WERI-Rb-1 (cell line): ENCODE data around the gene ZNF735.
"Not testable (repeated sequence)": the region's sequence is repeated elsewhere in the genome, so short reads cannot be mapped to it uniquely, and the experiment has no call there.

Source experiments
- DNase-seq: peaks from one replicate; pipeline ENCODE4 v3.0.0-alpha.2; 2020
- H3K27ac ChIP-seq: fragments of 250-450 bp; sonication (Bioruptor Pico); 2 replicates; pipeline ENCODE4 v1.5.1; 2020; ENCODE audit warnings: mild to moderate bottlenecking, moderate library complexity
- H3K27me3 ChIP-seq: fragments of 250-450 bp; sonication (Bioruptor Pico); 2 replicates; pipeline ENCODE4 v1.5.1; 2021; ENCODE audit warnings: mild to moderate bottlenecking, low read depth, moderate library complexity; ENCODE audit not compliant: insufficient read depth, severe bottlenecking
- H3K36me3 ChIP-seq: fragments of 250-450 bp; sonication (Bioruptor Pico); 2 replicates; pipeline ENCODE4 v1.5.1; 2020; ENCODE audit warnings: mild to moderate bottlenecking, moderate library complexity
- H3K4me3 ChIP-seq: 2 replicates; pipeline ENCODE4 v1.5.1; 2011; ENCODE audit warnings: low read depth, mild to moderate bottlenecking, control low read depth, low read length
- H3K9me3 ChIP-seq: fragments of 250-450 bp; sonication (Bioruptor Pico); 2 replicates; pipeline ENCODE4 v1.5.1; 2021; ENCODE audit warnings: mild to moderate bottlenecking, moderate library complexity; ENCODE audit not compliant: severe bottlenecking
- TF ChIP-seq, protein P1 (sequence below): IDR thresholded peaks from 2 replicates; pipeline ENCODE4 v1.5.1; 2011; ENCODE audit warnings: low read depth, mild to moderate bottlenecking, control low read depth, inconsistent platforms, low read length

Gene ZNF735

DNA sequence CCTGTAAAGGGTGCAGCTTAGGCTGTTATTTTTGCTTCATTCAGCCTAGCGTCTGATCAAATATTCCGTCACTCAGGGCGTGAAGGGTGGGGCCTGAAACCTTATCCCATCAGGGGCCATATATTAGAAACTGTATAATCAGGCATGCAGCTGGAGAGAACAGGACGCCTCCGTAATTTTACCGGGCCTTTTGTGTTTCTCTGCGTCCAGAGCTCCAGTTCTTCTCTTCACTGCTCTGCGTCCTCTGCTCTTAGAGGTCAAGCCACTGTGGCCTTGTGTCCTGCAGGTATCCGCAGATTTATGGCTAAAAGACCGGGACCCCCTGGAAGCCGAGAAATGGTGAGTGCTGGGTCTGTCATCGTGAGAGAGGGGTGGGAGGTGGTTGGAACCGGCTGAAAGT lies at the start of gene ZNF735:
Gene ZNF735 (plus strand): TSS at position 301 of the 400 bp plus-strand sequence. CDS start 0 bp downstream, at position 301.
- H3K27me3 ChIP-seq, result no peaks in the 10 kb centered on the region
- TF ChIP-seq, protein P1, sequence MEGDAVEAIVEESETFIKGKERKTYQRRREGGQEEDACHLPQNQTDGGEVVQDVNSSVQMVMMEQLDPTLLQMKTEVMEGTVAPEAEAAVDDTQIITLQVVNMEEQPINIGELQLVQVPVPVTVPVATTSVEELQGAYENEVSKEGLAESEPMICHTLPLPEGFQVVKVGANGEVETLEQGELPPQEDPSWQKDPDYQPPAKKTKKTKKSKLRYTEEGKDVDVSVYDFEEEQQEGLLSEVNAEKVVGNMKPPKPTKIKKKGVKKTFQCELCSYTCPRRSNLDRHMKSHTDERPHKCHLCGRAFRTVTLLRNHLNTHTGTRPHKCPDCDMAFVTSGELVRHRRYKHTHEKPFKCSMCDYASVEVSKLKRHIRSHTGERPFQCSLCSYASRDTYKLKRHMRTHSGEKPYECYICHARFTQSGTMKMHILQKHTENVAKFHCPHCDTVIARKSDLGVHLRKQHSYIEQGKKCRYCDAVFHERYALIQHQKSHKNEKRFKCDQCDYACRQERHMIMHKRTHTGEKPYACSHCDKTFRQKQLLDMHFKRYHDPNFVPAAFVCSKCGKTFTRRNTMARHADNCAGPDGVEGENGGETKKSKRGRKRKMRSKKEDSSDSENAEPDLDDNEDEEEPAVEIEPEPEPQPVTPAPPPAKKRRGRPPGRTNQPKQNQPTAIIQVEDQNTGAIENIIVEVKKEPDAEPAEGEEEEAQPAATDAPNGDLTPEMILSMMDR, result no peak
- H3K36me3 ChIP-seq, result no peaks in the 10 kb centered on the region
- no peak within 1 kb of the TSS for H3K27ac ChIP-seq
- H3K9me3 ChIP-seq, result peaks cover 4% of the 10 kb centered on the region
- H3K4me3 ChIP-seq, result no peak within 1 kb of the TSS
- no peak for DNase-seq

DNA sequence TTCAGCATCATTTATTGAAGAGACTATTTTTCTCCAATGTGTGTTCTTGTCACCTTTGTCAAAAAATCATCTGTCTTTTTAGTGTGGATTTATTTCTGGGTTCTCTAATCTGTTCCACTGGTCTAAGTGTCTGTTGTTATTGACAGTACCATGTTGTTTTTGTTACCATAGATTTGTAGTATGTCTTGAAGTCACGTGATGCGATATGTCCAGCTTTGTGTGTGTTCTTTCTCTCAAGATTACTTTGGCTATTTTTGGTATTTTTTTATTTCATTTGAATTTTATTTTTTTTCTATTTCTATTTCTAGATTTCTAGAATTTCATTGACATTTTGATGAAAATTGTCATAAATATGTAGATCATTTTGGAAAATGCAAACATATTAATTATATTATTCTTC lies 36.0 kb upstream of the ZNF735 start:
- H3K27me3 ChIP-seq, H3K36me3 ChIP-seq, H3K9me3 ChIP-seq, H3K27ac ChIP-seq, H3K4me3 ChIP-seq, DNase-seq: not testable (repeated sequence)

DNA sequence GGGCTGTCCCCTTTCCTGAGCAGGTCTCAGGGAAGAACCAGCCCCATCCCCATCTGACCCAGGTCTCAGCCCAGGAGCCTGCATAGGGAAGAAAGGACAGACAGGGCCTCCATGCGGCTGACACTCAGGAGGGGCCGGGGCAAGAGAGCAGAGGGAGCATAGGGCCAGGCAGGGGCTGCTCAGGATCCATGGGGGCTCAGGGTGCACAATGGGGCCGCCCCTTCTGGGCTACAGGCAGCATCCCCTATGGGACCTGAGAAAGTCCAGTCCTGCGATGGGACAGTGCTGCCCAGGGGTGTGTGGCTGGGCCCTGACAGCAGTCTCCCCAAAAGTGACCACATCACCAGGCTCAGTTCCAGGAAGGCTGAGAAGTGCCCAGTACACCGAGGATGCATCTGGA lies 32.7 kb upstream of the ZNF735 start:
- TF ChIP-seq, protein P1, result no peak
- Histone ChIP-seq H3K9me3 (no peaks in the 10 kb centered on the region), H3K36me3 (no peaks in the 10 kb centered on the region), H3K27me3 (no peaks in the 10 kb centered on the region), H3K27ac (no peak overlapping the region), H3K4me3 (no peak overlapping the region)
- DNase-seq, result no peak

DNA sequence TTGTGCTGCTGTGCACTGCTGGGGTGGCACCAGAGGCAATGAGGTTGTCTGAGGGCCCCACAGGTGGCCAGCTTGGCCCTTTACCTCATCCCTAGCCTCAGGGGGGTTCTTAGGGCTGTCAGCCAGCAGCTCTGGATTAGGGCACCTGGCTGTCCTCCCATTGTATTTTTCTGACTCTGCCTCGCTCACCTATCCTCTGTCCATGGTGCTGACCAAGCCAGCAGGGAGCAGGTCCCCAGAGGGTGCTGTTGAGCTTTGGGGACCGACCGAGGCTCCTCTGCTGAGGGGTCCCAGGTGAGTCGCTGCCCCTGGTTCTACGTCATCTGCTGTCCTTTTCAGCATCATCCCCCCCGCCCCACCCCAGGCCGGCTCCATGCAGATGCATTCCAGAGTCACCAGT lies 32.1 kb upstream of the ZNF735 start:
- Histone ChIP-seq H3K27ac (no peak overlapping the region), H3K27me3 (no peaks in the 10 kb centered on the region), H3K36me3 (no peaks in the 10 kb centered on the region), H3K9me3 (no peaks in the 10 kb centered on the region), H3K4me3 (no peak overlapping the region)
- TF ChIP-seq, protein P1, result no peak
- no peak for DNase-seq

DNA sequence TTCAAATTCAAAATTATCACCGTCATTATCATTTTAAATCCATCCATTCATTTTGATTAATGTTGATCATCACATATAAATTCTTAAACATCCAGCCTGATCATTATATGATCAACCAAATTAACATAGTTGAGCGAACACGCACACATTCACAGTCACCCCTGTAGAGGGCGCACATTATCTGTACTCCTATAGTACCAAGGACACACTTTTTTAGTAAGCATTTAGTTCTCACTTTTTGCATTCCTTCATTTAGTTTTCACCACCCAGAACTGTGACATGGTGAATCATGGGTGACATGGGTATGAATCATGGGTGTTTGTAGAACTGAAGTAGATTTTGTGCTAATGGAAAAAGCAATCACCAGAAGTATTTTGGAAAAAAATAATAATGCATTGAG lies 26.0 kb upstream of the ZNF735 start:
- Histone ChIP-seq H3K27me3 (no peaks in the 10 kb centered on the region), H3K4me3 (no peak overlapping the region), H3K36me3 (no peaks in the 10 kb centered on the region), H3K9me3 (no peaks in the 10 kb centered on the region), H3K27ac (no peak overlapping the region)
- TF ChIP-seq, protein P1, result peak; percentile 51
- DNase-seq, result peak; percentile 28

DNA sequence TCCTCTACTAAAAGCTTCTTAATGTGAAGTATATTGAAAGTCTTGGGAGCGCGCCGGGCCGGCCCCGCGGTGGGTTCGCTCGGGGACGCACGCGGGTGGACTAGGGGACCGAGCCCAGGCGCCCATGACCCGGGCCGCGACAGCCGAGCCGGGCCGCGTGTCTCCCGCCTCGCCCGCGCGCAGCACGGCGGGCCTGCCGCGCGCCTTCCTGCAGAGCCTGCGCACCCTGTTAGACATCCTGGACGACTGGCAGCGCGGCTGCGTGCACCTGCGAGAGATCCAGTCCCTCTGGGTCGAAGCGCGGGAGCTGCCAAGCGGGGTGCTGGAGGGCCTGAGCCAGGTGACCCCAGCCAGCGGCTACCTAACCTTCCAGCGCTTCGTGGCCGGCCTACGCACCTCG lies 25.4 kb upstream of the ZNF735 start:
- Histone ChIP-seq H3K27ac (no peak overlapping the region), H3K4me3 (no peak overlapping the region), H3K36me3 (no peaks in the 10 kb centered on the region), H3K9me3 (no peaks in the 10 kb centered on the region), H3K27me3 (no peaks in the 10 kb centered on the region)
- no peak for DNase-seq
- TF ChIP-seq, protein P1, result no peak
